HEK293T (cell line): ENCODE data around the gene RBM11.

ENCODE experiments used
- CTCF ChIA-PET: fragments of 350-600 bp; formaldehyde crosslinking; extraction: SDS; loops from one replicate; lab custom pipeline; 2021; ENCODE audit warnings: antibody characterized with exemption, inconsistent platforms; lab: Yijun Ruan, JAX
- POLR2A ChIA-PET: fragments of 350-600 bp; formaldehyde crosslinking; extraction: SDS; loops from one replicate; lab custom pipeline; 2020; ENCODE audit warnings: antibody characterized with exemption, inconsistent platforms; lab: Yijun Ruan, JAX
- DNase-seq: peaks from one replicate; pipeline ENCODE4 v3.0.0; 2012; ENCODE audit warnings: mixed read lengths; ENCODE audit errors: extremely low spot score
- ARNT ChIP-seq: fragments of 450-650 bp; IDR thresholded peaks from 2 replicates; pipeline ENCODE4 v1.6.1; 2017; ENCODE audit warnings: mild to moderate bottlenecking
- BHLHE40 ChIP-seq: fragments of 450-650 bp; IDR thresholded peaks from 2 replicates; pipeline ENCODE4 v1.6.1; 2016; ENCODE audit warnings: mild to moderate bottlenecking, moderate library complexity, borderline replicate concordance
- CTBP1 ChIP-seq: fragments of 450-650 bp; IDR thresholded peaks from 2 replicates; pipeline ENCODE4 v1.6.1; 2016; ENCODE audit warnings: borderline replicate concordance
- ELF4 ChIP-seq: fragments of 450-650 bp; IDR thresholded peaks from 2 replicates; pipeline ENCODE4 v1.6.1; 2017; ENCODE audit warnings: antibody characterized with exemption
- FOXA1 ChIP-seq: fragments of 450-650 bp; IDR thresholded peaks from 2 replicates; pipeline ENCODE4 v1.6.1; 2016; ENCODE audit warnings: mild to moderate bottlenecking
- FOXK2 ChIP-seq: fragments of 450-650 bp; IDR thresholded peaks from 2 replicates; pipeline ENCODE4 v1.6.1; 2016; ENCODE audit warnings: mild to moderate bottlenecking
- FOXM1 ChIP-seq: fragments of 450-650 bp; IDR thresholded peaks from 2 replicates; pipeline ENCODE4 v1.6.1; 2017; ENCODE audit warnings: mild to moderate bottlenecking, borderline replicate concordance
- HDGF ChIP-seq: fragments of 450-650 bp; IDR thresholded peaks from 2 replicates; pipeline ENCODE4 v1.6.1; 2017; ENCODE audit warnings: antibody characterized with exemption, borderline replicate concordance
- L3MBTL2 ChIP-seq: fragments of 450-650 bp; conservative IDR thresholded peaks from 2 replicates; pipeline ENCODE4 v1.6.1; 2016; ENCODE audit warnings: mild to moderate bottlenecking
- LEF1 ChIP-seq: fragments of 450-650 bp; IDR thresholded peaks from 2 replicates; pipeline ENCODE4 v1.6.1; 2017; ENCODE audit warnings: mild to moderate bottlenecking, borderline replicate concordance
- NFRKB ChIP-seq: fragments of 450-650 bp; IDR thresholded peaks from 2 replicates; pipeline ENCODE4 v1.6.1; 2016; ENCODE audit warnings: mild to moderate bottlenecking, moderate library complexity
- SP1 ChIP-seq: fragments of 450-650 bp; IDR thresholded peaks from 2 replicates; pipeline ENCODE4 v1.6.1; 2017
- SUZ12 ChIP-seq: fragments of 450-650 bp; IDR thresholded peaks from 2 replicates; pipeline ENCODE4 v1.6.1; 2016; ENCODE audit warnings: mild to moderate bottlenecking
- TARDBP ChIP-seq: fragments of 450-650 bp; IDR thresholded peaks from 2 replicates; pipeline ENCODE4 v1.6.1; 2016
- ZNF384 ChIP-seq: fragments of 450-650 bp; IDR thresholded peaks from 2 replicates; pipeline ENCODE4 v1.6.1; 2016
- TF ChIP-seq, protein P1 (sequence below): fragments of 450-650 bp; IDR thresholded peaks from 2 replicates; pipeline ENCODE4 v1.6.1; 2016

Gene RBM11

DNA sequence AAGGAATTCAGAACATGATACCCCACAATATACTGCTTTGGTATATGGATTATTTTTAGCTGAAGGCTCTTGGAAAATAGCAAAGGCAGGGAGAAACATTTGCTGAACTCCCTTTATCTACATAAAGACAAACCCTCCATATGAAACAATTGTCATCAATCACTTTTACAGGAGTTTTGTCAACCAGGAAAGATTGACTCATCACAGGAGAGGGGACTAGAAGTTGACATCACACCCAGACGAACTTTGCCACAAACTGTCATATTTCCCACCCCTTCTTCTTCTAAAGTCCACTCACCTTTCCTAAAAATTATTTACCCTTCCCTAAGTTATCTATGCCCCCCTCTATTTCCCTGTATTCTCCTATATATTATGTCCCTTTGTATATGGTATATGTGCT, 47.9 kb downstream of the RBM11 start:
- POLR2A ChIA-PET, result no interaction called here
- no peak for TF ChIP-seq BHLHE40
- TF ChIP-seq, protein P1, sequence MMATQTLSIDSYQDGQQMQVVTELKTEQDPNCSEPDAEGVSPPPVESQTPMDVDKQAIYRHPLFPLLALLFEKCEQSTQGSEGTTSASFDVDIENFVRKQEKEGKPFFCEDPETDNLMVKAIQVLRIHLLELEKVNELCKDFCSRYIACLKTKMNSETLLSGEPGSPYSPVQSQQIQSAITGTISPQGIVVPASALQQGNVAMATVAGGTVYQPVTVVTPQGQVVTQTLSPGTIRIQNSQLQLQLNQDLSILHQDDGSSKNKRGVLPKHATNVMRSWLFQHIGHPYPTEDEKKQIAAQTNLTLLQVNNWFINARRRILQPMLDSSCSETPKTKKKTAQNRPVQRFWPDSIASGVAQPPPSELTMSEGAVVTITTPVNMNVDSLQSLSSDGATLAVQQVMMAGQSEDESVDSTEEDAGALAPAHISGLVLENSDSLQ, result peak; percentile 26; the same call in 1 of the 2 replicates
- TF ChIP-seq LEF1, result no peak
- TF ChIP-seq CTBP1, result no peak
- no peak for TF ChIP-seq ZNF384
- TF ChIP-seq FOXK2, result no peak
- no peak for TF ChIP-seq SUZ12
- no peak for TF ChIP-seq SP1
- no peak for TF ChIP-seq NFRKB
- DNase-seq, result no peak
- CTCF ChIA-PET, result no interaction called here

DNA sequence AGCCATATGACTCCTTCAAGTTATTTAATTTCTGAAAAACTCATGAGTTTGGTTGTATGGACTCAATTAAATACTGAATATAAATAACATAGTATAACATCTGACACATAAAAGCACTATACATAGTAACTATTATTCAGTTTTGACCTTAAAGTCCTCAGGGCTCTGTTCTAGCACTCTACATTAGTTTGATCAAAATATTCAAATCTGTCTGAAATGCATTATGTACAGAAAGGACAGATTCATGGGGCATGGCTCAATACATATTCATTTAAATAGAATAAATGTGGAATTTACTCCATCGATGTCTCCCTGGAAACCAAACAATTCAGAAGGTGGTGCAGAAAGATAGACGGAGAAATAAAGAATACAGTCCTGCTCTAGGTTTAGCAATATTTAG, 49.1 kb downstream of the RBM11 start:
- ChIA-PET CTCF (no interaction called here), POLR2A (no interaction called here)
- no peak for TF ChIP-seq CTBP1
- no peak for TF ChIP-seq ELF4
- TF ChIP-seq ZNF384, result no peak
- TF ChIP-seq, protein P1, result no peak
- TF ChIP-seq FOXK2, result no peak
- TF ChIP-seq FOXA1, result no peak
- TF ChIP-seq L3MBTL2, result no peak
- no peak for TF ChIP-seq TARDBP
- no peak for TF ChIP-seq HDGF
- TF ChIP-seq ARNT, result no peak
- DNase-seq, result no peak

DNA sequence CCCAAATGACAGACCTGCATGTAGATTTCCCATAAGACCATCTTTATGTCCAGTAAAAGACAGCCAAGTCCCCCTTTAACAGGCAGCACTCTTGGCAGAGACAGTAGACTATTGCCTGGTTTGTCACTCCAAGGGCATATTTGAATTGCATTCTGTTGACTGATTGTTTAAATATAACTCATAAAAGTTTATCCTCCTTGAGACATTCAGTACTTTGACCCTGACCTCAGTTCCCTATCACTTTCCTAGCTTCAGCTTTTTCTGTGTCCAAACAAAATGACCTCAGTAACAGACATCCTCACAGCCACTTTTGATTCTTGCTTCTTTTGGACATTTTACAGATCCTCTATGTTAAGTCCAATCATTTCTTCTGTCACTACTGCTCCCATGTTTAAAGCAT, 51.1 kb downstream of the RBM11 start:
- TF ChIP-seq TARDBP, result no peak
- TF ChIP-seq BHLHE40, result no peak
- TF ChIP-seq SUZ12, result no peak
- TF ChIP-seq, protein P1, result no peak
- TF ChIP-seq NFRKB, result no peak
- no peak for TF ChIP-seq L3MBTL2
- TF ChIP-seq CTBP1, result no peak
- no peak for TF ChIP-seq ZNF384
- TF ChIP-seq ELF4, result no peak
- CTCF ChIA-PET, result no interaction called here
- POLR2A ChIA-PET, result no interaction called here
- no peak for DNase-seq

DNA sequence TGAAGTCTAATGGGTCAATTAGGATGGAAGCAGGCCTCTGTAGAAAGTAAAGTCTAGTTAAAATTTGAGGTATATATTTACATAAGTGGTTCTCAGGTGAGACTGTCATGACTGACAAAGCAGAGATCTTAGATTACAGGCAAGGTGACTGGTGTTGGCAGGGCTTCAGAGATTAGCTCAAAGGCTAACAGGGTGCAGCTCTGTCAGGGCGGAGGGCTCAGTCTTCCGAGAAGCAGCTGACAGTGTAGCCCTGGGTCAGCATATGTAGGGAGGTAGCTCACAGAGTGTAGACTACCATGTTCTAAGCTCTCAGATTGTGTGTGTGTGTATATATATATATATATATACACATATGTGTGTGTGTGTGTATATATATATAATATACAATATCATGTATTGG, 54.7 kb downstream of the RBM11 start:
- ChIA-PET CTCF (interaction anchor here (0.5 kb wide), 1 partner anchor 12 kb away, joined by 3 read pairs; no protein-coding TSS in a partner anchor), POLR2A (no interaction called here)
- TF ChIP-seq TARDBP (no peak), ARNT (no peak), FOXM1 (no peak), FOXA1 (no peak), LEF1 (no peak), BHLHE40 (no peak), FOXK2 (no peak), SUZ12 (no peak), HDGF (no peak), L3MBTL2 (no peak)
- TF ChIP-seq, protein P1, result no peak
- DNase-seq, result no peak

DNA sequence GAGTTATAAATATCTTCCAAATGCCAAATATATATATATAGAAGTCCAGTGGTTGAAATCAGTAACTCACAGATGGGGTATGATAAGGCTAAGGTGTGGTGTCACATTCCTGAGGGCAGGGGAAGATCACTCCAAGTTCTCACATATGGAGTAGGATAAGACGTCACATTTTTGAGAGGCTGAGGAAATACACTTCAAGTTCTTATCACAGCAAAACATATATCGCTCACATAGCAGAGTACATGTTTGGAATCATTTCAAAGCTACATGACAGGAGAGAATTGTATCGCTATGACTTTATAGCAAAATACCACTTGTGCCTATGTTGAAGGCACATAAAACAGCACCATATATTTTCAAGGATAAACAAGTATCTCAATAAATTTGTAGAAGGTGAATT, 55.1 kb downstream of the RBM11 start:
- TF ChIP-seq FOXK2 (no peak), FOXA1 (no peak), TARDBP (no peak), BHLHE40 (no peak), HDGF (no peak), ELF4 (no peak), SUZ12 (no peak), LEF1 (no peak), ARNT (no peak), FOXM1 (no peak), ZNF384 (no peak), SP1 (no peak), NFRKB (no peak)
- TF ChIP-seq, protein P1, result no peak
- POLR2A ChIA-PET, result no interaction called here
- no peak for DNase-seq
- CTCF ChIA-PET, result no interaction called here

DNA sequence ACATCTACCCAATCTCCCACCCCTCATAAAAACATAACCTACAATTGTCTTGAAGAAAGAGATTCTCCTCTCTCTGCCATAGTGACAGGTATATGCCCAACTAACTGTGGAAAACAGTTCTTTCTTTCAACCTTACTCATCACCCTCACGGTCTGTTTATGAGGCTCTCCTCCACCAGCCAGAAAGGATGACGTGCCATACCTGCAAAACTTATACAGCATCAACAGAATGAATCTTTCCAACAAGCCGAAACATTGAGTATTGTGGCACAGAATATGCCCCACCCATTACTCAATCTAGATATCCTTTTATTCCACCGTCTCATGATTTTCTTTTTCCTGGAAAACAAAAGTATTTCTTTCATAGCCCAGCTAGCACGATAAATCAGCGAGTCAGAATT, 55.7 kb downstream of the RBM11 start:
- TF ChIP-seq FOXA1, result no peak
- TF ChIP-seq HDGF, result no peak
- TF ChIP-seq LEF1, result no peak
- no peak for TF ChIP-seq CTBP1
- TF ChIP-seq, protein P1, result no peak
- TF ChIP-seq SUZ12, result no peak
- no peak for TF ChIP-seq ELF4
- TF ChIP-seq NFRKB, result no peak
- no peak for TF ChIP-seq BHLHE40
- no peak for TF ChIP-seq SP1
- no peak for TF ChIP-seq ZNF384
- TF ChIP-seq FOXK2, result no peak
- TF ChIP-seq TARDBP, result no peak
- TF ChIP-seq FOXM1, result no peak
- TF ChIP-seq L3MBTL2, result no peak
- no peak for TF ChIP-seq ARNT
- POLR2A ChIA-PET, result no interaction called here
- CTCF ChIA-PET, result no interaction called here
- DNase-seq, result no peak
